ENCODE data around the gene C1orf94.

C1orf94 gene

GRCh38 chr1:34176830-34177603, at the start of gene C1orf94:
TSS of gene C1orf94 (plus strand) at chr1:34176907. CDS start at chr1:34177790, 883 bp downstream.
- Histone ChIP-seq H3K9me3 (ENCODE audit: control insufficient read depth, low read length) (no peaks in the 10 kb centered on the region), H3K27me3 (replicated peaks; ENCODE audit: control insufficient read depth, insufficient read depth, low read length) (peaks cover 66% of the 10 kb centered on the region), H3K36me3 (ENCODE audit: control insufficient read depth, insufficient read depth, low read length, severe bottlenecking) (no peaks in the 10 kb centered on the region), H3K4me3 (ENCODE audit: low read length) (no peak within 1 kb of the TSS), H3K4me1 (ENCODE audit: control insufficient read depth, insufficient read depth, low read length) (no peaks in the 10 kb centered on the region), H3K9ac (ENCODE audit: low read length) (no peak within 1 kb of the TSS)
- no peak for DNase-seq (ENCODE audit: low read depth)

- no peak for DNase-seq (ENCODE audit: low read depth)
- Histone ChIP-seq H3K9ac (ENCODE audit: low read length) (no peak overlapping the region), H3K4me1 (ENCODE audit: control insufficient read depth, insufficient read depth, low read length) (no peaks in the 10 kb centered on the region), H3K4me3 (ENCODE audit: low read length) (no peak overlapping the region), H3K9me3 (ENCODE audit: control insufficient read depth, low read length) (no peaks in the 10 kb centered on the region), H3K36me3 (ENCODE audit: control insufficient read depth, insufficient read depth, low read length, severe bottlenecking) (no peaks in the 10 kb centered on the region), H3K27me3 (replicated peaks; ENCODE audit: control insufficient read depth, insufficient read depth, low read length) (no peaks in the 10 kb centered on the region)
Observed at GRCh38 chr1:34127006-34128000, 49.4 kb upstream of the C1orf94 start.

GRCh38 chr1:34128186-34128889, 48.4 kb upstream of the C1orf94 start:
- Histone ChIP-seq H3K36me3 (ENCODE audit: control insufficient read depth, insufficient read depth, low read length, severe bottlenecking) (no peaks in the 10 kb centered on the region), H3K9me3 (ENCODE audit: control insufficient read depth, low read length) (no peaks in the 10 kb centered on the region), H3K9ac (ENCODE audit: low read length) (no peak overlapping the region), H3K4me1 (ENCODE audit: control insufficient read depth, insufficient read depth, low read length) (no peaks in the 10 kb centered on the region), H3K27me3 (replicated peaks; ENCODE audit: control insufficient read depth, insufficient read depth, low read length) (no peaks in the 10 kb centered on the region), H3K4me3 (ENCODE audit: low read length) (no peak overlapping the region)
- DNase-seq (ENCODE audit: low read depth) = no peak

- Histone ChIP-seq H3K4me1 (ENCODE audit: control insufficient read depth, insufficient read depth, low read length) (peaks cover 10% of the 10 kb centered on the region), H3K9ac (ENCODE audit: low read length) (no peak overlapping the region), H3K4me3 (ENCODE audit: low read length) (no peak overlapping the region), H3K36me3 (ENCODE audit: control insufficient read depth, insufficient read depth, low read length, severe bottlenecking) (no peaks in the 10 kb centered on the region), H3K9me3 (ENCODE audit: control insufficient read depth, low read length) (no peaks in the 10 kb centered on the region), H3K27me3 (replicated peaks; ENCODE audit: control insufficient read depth, insufficient read depth, low read length) (no peaks in the 10 kb centered on the region)
- no peak for DNase-seq (ENCODE audit: low read depth)
Observed at GRCh38 chr1:34129630-34130029, 47.1 kb upstream of the C1orf94 start.

- H3K9ac ChIP-seq (ENCODE audit: low read length) = no peak overlapping the region
- no peak for DNase-seq (ENCODE audit: low read depth)
- no peaks in the 10 kb centered on the region for H3K27me3 ChIP-seq (replicated peaks; ENCODE audit: control insufficient read depth, insufficient read depth, low read length)
- H3K4me1 ChIP-seq (ENCODE audit: control insufficient read depth, insufficient read depth, low read length) = peaks cover 10% of the 10 kb centered on the region
- H3K36me3 ChIP-seq (ENCODE audit: control insufficient read depth, insufficient read depth, low read length, severe bottlenecking) = no peaks in the 10 kb centered on the region
- no peak overlapping the region for H3K4me3 ChIP-seq (ENCODE audit: low read length)
- no peaks in the 10 kb centered on the region for H3K9me3 ChIP-seq (ENCODE audit: control insufficient read depth, low read length)
Observed at GRCh38 chr1:34130306-34130705, 46.4 kb upstream of the C1orf94 start.

- no peak for DNase-seq (ENCODE audit: low read depth)
- Histone ChIP-seq H3K9me3 (ENCODE audit: control insufficient read depth, low read length) (no peaks in the 10 kb centered on the region), H3K9ac (ENCODE audit: low read length) (no peak overlapping the region), H3K36me3 (ENCODE audit: control insufficient read depth, insufficient read depth, low read length, severe bottlenecking) (no peaks in the 10 kb centered on the region), H3K27me3 (replicated peaks; ENCODE audit: control insufficient read depth, insufficient read depth, low read length) (no peaks in the 10 kb centered on the region), H3K4me3 (ENCODE audit: low read length) (no peak overlapping the region), H3K4me1 (ENCODE audit: control insufficient read depth, insufficient read depth, low read length) (peaks cover 10% of the 10 kb centered on the region)
Observed at GRCh38 chr1:34131396-34132160, 45.1 kb upstream of the C1orf94 start.

GRCh38 chr1:34132161-34132420, 44.6 kb upstream of the C1orf94 start:
- Histone ChIP-seq H3K9ac (ENCODE audit: low read length) (no peak overlapping the region), H3K4me3 (ENCODE audit: low read length) (no peak overlapping the region), H3K27me3 (replicated peaks; ENCODE audit: control insufficient read depth, insufficient read depth, low read length) (no peaks in the 10 kb centered on the region), H3K36me3 (ENCODE audit: control insufficient read depth, insufficient read depth, low read length, severe bottlenecking) (no peaks in the 10 kb centered on the region), H3K4me1 (ENCODE audit: control insufficient read depth, insufficient read depth, low read length) (peaks cover 10% of the 10 kb centered on the region), H3K9me3 (ENCODE audit: control insufficient read depth, low read length) (no peaks in the 10 kb centered on the region)
- no peak for DNase-seq (ENCODE audit: low read depth)

- H3K9ac ChIP-seq (ENCODE audit: low read length) = no peak overlapping the region
- peaks cover 10% of the 10 kb centered on the region for H3K4me1 ChIP-seq (ENCODE audit: control insufficient read depth, insufficient read depth, low read length)
- H3K27me3 ChIP-seq (replicated peaks; ENCODE audit: control insufficient read depth, insufficient read depth, low read length) = no peaks in the 10 kb centered on the region
- H3K9me3 ChIP-seq (ENCODE audit: control insufficient read depth, low read length) = no peaks in the 10 kb centered on the region
- H3K36me3 ChIP-seq (ENCODE audit: control insufficient read depth, insufficient read depth, low read length, severe bottlenecking) = no peaks in the 10 kb centered on the region
- no peak overlapping the region for H3K4me3 ChIP-seq (ENCODE audit: low read length)
- no peak for DNase-seq (ENCODE audit: low read depth)
Observed at GRCh38 chr1:34137411-34137810, 39.3 kb upstream of the C1orf94 start.

- Histone ChIP-seq H3K36me3 (ENCODE audit: control insufficient read depth, insufficient read depth, low read length, severe bottlenecking) (no peaks in the 10 kb centered on the region), H3K4me3 (ENCODE audit: low read length) (no peak overlapping the region), H3K4me1 (ENCODE audit: control insufficient read depth, insufficient read depth, low read length) (no peaks in the 10 kb centered on the region), H3K9ac (ENCODE audit: low read length) (no peak overlapping the region), H3K9me3 (ENCODE audit: control insufficient read depth, low read length) (no peaks in the 10 kb centered on the region), H3K27me3 (replicated peaks; ENCODE audit: control insufficient read depth, insufficient read depth, low read length) (no peaks in the 10 kb centered on the region)
- no peak for DNase-seq (ENCODE audit: low read depth)
Observed at GRCh38 chr1:34140011-34140676, 36.6 kb upstream of the C1orf94 start.

- DNase-seq (ENCODE audit: low read depth) = no peak
- H3K4me1 ChIP-seq (ENCODE audit: control insufficient read depth, insufficient read depth, low read length) = no peaks in the 10 kb centered on the region
- no peak overlapping the region for H3K9ac ChIP-seq (ENCODE audit: low read length)
- no peaks in the 10 kb centered on the region for H3K27me3 ChIP-seq (replicated peaks; ENCODE audit: control insufficient read depth, insufficient read depth, low read length)
- H3K36me3 ChIP-seq (ENCODE audit: control insufficient read depth, insufficient read depth, low read length, severe bottlenecking) = no peaks in the 10 kb centered on the region
- H3K4me3 ChIP-seq (ENCODE audit: low read length) = no peak overlapping the region
- no peaks in the 10 kb centered on the region for H3K9me3 ChIP-seq (ENCODE audit: control insufficient read depth, low read length)
Observed at GRCh38 chr1:34143975-34144374, 32.7 kb upstream of the C1orf94 start.
